Stimulated activated CD8-positive, alpha-beta memory T cell treated with anti-CD3 and anti-CD28 coated beads, Interleukin-12 subunit alpha, Interleukin-12 subunit beta, amount 100 ng/mL, for 4 hours (primary cell): ENCODE results near the gene POU6F2.
"Not testable (repeated sequence)": the region's sequence is repeated elsewhere in the genome, so short reads cannot be mapped to it uniquely, and the experiment has no call there.

Experiments
- DNase-seq: peaks from one replicate; pipeline ENCODE4 v3.0.0-alpha.2; 2020; ENCODE audit warnings: low read depth

Gene POU6F2

GRCh38 chr7:39306016-39306570, 328.4 kb downstream of the POU6F2 start:
- no peak for DNase-seq

- no peak for DNase-seq
Observed at GRCh38 chr7:39310699-39311098, 333.0 kb downstream of the POU6F2 start.

- no peak for DNase-seq
Observed at GRCh38 chr7:39312254-39312989, 334.7 kb downstream of the POU6F2 start.

GRCh38 chr7:39313376-39313775, 335.7 kb downstream of the POU6F2 start:
- DNase-seq: no peak

GRCh38 chr7:39313974-39314373, 336.3 kb downstream of the POU6F2 start:
- no peak for DNase-seq

- no peak for DNase-seq
Observed at GRCh38 chr7:39317107-39317506, 339.4 kb downstream of the POU6F2 start.

- no peak for DNase-seq
Observed at GRCh38 chr7:39317896-39318295, 340.2 kb downstream of the POU6F2 start.

- no peak for DNase-seq
Observed at GRCh38 chr7:39321245-39321644, 343.5 kb downstream of the POU6F2 start.

- DNase-seq: no peak
Observed at GRCh38 chr7:39321909-39322498, 344.3 kb downstream of the POU6F2 start.

GRCh38 chr7:39324139-39324760, 346.5 kb downstream of the POU6F2 start:
- DNase-seq: no peak

GRCh38 chr7:39331607-39332006, 353.9 kb downstream of the POU6F2 start:
- not testable (repeated sequence) for DNase-seq

- DNase-seq: no peak
Observed at GRCh38 chr7:39332142-39332541, 354.4 kb downstream of the POU6F2 start.

GRCh38 chr7:39333701-39334100, 356.0 kb downstream of the POU6F2 start:
- no peak for DNase-seq

GRCh38 chr7:39336442-39336841, 358.7 kb downstream of the POU6F2 start:
- no peak for DNase-seq

- no peak for DNase-seq
Observed at GRCh38 chr7:39338716-39339115, 361.0 kb downstream of the POU6F2 start.

- no peak for DNase-seq
Observed at GRCh38 chr7:39339591-39339990, 361.9 kb downstream of the POU6F2 start.

- DNase-seq: no peak
Observed at GRCh38 chr7:39341083-39341482, 363.4 kb downstream of the POU6F2 start.

- DNase-seq: no peak
Observed at GRCh38 chr7:39342763-39343162, 365.1 kb downstream of the POU6F2 start.

GRCh38 chr7:39349452-39350123, 371.9 kb downstream of the POU6F2 start:
- no peak for DNase-seq

GRCh38 chr7:39353615-39354376, 376.1 kb downstream of the POU6F2 start:
- DNase-seq: no peak

GRCh38 chr7:39355664-39356063, 378.0 kb downstream of the POU6F2 start:
- no peak for DNase-seq
